Fibroblast of lung (primary cell): ENCODE measurements around the gene MMP8. TPM values are rescaled to one million over a fixed set of nuclear protein-coding genes. Genes with fewer than 3 reads are reported as not detected.
"Not testable (repeated sequence)": the region's sequence is repeated elsewhere in the genome, so short reads cannot be mapped to it uniquely, and the experiment has no call there.

Experiments used
- DNase-seq, 2 donors: peaks; one replicate each; pipeline versions ENCODE4 v3.0.0 to v3.0.0-alpha.2; 2010; ENCODE audit warnings: low read depth in 2 of 2
- H2AFZ ChIP-seq: 2 replicates; pipeline ENCODE4 v1.5.1; 2012; ENCODE audit warnings: low read length, control low read depth, inconsistent platforms
- H3K27ac ChIP-seq: 2 replicates; pipeline ENCODE4 v1.5.1; 2011; ENCODE audit warnings: low read length, control low read depth; ENCODE audit not compliant: insufficient read depth
- H3K27me3 ChIP-seq: 2 replicates; pipeline ENCODE4 v1.5.1; 2011; ENCODE audit warnings: mild to moderate bottlenecking, low read length; ENCODE audit not compliant: control insufficient read depth, insufficient read depth
- H3K36me3 ChIP-seq: 2 replicates; pipeline ENCODE4 v1.5.1; 2011; ENCODE audit warnings: low read length; ENCODE audit not compliant: control insufficient read depth, insufficient read depth
- H3K4me1 ChIP-seq: 2 replicates; pipeline ENCODE4 v1.5.1; 2011; ENCODE audit warnings: low read length; ENCODE audit not compliant: control insufficient read depth, insufficient read depth; ENCODE audit errors: extremely low read depth
- H3K4me2 ChIP-seq: 2 replicates; pipeline ENCODE4 v1.5.1; 2011; ENCODE audit warnings: low read length, control low read depth; ENCODE audit not compliant: insufficient read depth; ENCODE audit errors: extremely low read depth
- H3K4me3 ChIP-seq, 4 experiments: fragments of 200-600 bp in 1 of 4; sonication (generic) in 1 of 4; replicated peaks in 1 of 4; 2 replicates each; pipeline ENCODE4 v1.5.1; 2011 to 2016; ENCODE audit warnings: low read length in 4 of 4, low read depth in 3 of 4, mild to moderate bottlenecking in 3 of 4, control low read depth in 2 of 4, inconsistent platforms in 1 of 4, mixed read lengths in 1 of 4; ENCODE audit not compliant: insufficient read depth in 1 of 4; ENCODE audit errors: control extremely low read depth in 1 of 4
- H3K79me2 ChIP-seq: 2 replicates; pipeline ENCODE4 v1.5.1; 2012; ENCODE audit warnings: mild to moderate bottlenecking, low read length, inconsistent platforms; ENCODE audit not compliant: control insufficient read depth, insufficient read depth
- H3K9ac ChIP-seq: 2 replicates; pipeline ENCODE4 v1.5.1; 2011; ENCODE audit warnings: mild to moderate bottlenecking, low read length, control low read depth; ENCODE audit not compliant: insufficient read depth
- H3K9me3 ChIP-seq: 2 replicates; pipeline ENCODE4 v1.5.1; 2012; ENCODE audit warnings: low read depth, low read length; ENCODE audit not compliant: control insufficient read depth, insufficient read depth
- H4K20me1 ChIP-seq: 2 replicates; pipeline ENCODE4 v1.5.1; 2011; ENCODE audit warnings: low read length; ENCODE audit not compliant: control insufficient read depth, insufficient read depth; ENCODE audit errors: extremely low read depth
- EZH2 ChIP-seq: IDR thresholded peaks from 2 replicates; pipeline ENCODE4 v1.5.1; 2012; ENCODE audit warnings: low read length, control low read depth, mild to moderate bottlenecking; ENCODE audit errors: missing control alignments
- polyA plus RNA-seq, 2 donors: library from polyadenylated mRNA; depleted of rRNA in 1 of 2; stranded (reverse) in 1 of 2; unstranded in 1 of 2; fragments of >200 nt; gene quantifications; 2 replicates each; pipeline ENCODE4 v1.2.1, GENCODE V29; 2011 to 2012; ENCODE audit warnings: missing spikeins in 1 of 2
- total RNA-seq: library from RNA; depleted of rRNA; stranded (reverse); fragments of >200 nt; gene quantifications from 2 replicates; pipeline ENCODE4 v1.2.1, GENCODE V29; 2014
- TF ChIP-seq, protein P1 (sequence below), 2 donors: IDR thresholded peaks in 1 of 2; conservative IDR thresholded peaks in 1 of 2; 1 replicate in 1 of 2; 2 replicates in 1 of 2; pipeline ENCODE4 v1.5.1; 2011 to 2012; ENCODE audit warnings: low read length in 2 of 2, control low read depth in 1 of 2, inconsistent platforms in 1 of 2, low read depth in 1 of 2, mild to moderate bottlenecking in 1 of 2

Gene MMP8
- total and polyA plus RNA-seq, 2 donors (not counting 1 experiment from before 2014, with no cell fraction given) = under 0.01 to 0.07 TPM

DNA sequence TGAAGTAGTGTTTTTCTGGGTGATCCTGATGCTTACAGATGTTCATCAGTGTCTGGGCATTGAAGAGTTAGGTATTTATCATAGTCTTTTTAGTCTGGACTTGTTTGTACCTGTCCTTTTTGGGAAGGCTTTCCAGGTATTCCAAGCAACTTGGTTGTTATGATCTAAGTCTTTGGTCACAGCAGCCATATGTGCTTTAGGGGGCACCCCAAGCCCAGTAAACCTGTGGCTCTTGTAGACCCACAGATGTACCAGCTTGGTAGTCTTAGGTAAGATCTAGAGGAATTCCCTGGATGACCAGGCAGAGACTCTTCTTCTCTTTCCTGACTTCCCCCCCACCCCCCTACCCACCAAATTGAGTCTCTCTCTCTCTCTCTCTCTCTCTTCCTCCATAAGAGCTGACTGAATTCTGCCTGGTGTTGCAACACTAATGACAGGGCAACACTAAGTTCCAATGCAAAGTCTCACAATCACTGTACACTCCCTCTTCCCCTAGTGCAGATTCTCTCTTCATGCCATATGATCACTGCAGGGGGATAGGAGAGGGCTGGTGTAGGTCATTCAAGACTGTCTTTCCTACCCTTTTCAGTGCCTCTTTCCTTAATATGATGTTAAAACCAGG is 24.5 kb upstream of the MMP8 start:
- TF ChIP-seq, protein P1, sequence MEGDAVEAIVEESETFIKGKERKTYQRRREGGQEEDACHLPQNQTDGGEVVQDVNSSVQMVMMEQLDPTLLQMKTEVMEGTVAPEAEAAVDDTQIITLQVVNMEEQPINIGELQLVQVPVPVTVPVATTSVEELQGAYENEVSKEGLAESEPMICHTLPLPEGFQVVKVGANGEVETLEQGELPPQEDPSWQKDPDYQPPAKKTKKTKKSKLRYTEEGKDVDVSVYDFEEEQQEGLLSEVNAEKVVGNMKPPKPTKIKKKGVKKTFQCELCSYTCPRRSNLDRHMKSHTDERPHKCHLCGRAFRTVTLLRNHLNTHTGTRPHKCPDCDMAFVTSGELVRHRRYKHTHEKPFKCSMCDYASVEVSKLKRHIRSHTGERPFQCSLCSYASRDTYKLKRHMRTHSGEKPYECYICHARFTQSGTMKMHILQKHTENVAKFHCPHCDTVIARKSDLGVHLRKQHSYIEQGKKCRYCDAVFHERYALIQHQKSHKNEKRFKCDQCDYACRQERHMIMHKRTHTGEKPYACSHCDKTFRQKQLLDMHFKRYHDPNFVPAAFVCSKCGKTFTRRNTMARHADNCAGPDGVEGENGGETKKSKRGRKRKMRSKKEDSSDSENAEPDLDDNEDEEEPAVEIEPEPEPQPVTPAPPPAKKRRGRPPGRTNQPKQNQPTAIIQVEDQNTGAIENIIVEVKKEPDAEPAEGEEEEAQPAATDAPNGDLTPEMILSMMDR (conservative IDR thresholded peaks at IDR 0.05 in 1 of 2, IDR thresholded peaks at IDR 0.05 in 1 of 2; ENCODE audit: low read depth in 1 of 2, low read length in 2 of 2) = no peak
- no peak for TF ChIP-seq EZH2
- H3K4me1 ChIP-seq = no peaks in the 10 kb centered on the region

DNA sequence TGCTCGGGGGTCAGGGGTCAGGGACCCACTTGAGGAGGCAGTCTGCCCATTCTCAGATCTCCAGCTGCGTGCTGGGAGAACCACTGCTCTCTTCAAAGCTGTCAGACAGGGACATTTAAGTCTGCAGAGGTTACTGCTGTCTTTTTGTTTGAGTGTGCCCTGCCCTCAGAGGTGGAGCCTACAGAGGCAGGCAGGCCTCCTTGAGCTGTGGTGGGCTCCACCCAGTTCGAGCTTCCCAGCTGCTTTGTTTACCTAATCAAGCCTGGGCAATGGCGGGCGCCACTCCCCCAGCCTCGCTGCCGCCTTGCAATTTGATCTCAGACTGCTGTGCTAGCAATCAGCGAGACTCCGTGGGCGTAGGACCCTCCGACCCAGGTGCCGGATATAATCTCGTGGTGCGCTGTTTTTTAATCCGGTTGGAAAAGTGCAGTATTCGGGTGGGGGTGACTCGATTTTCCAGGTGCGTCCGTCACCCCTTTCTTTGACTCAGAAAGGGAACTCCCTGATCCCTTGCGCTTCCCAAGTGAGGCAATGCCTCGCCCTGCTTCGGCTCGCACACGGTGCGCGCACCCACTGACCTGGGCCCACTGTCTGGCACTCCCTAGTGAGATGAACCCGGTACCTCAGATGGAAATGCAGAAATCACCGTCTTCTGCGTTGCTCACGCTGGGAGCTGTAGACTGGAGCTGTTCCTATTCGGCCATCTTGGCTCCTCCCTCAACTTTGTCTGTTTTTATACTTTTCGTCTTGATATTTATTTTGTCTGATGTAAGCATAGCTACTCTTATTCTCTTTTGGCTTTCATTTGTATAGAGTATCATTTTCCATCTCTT is 22.2 kb upstream of the MMP8 start:
- H3K4me3 ChIP-seq, H3K36me3 ChIP-seq, H3K4me2 ChIP-seq, H3K27ac ChIP-seq, H4K20me1 ChIP-seq, H3K27me3 ChIP-seq, DNase-seq, H3K9me3 ChIP-seq, H3K9ac ChIP-seq, H3K79me2 ChIP-seq, H3K4me1 ChIP-seq, H2AFZ ChIP-seq: not testable (repeated sequence)

More for the DNA sequence above, 24.5 kb upstream of the MMP8 start:
- Histone ChIP-seq H3K27me3 (peaks cover 2% of the 10 kb centered on the region), H2AFZ (no peak overlapping the region), H3K79me2 (no peaks in the 10 kb centered on the region), H3K9me3 (no peaks in the 10 kb centered on the region), H3K4me2 (no peak overlapping the region), H3K27ac (no peak overlapping the region), H3K36me3 (no peaks in the 10 kb centered on the region), H3K4me3 (no peak overlapping the region), H4K20me1 (no peaks in the 10 kb centered on the region), H3K9ac (no peak overlapping the region)
- DNase-seq = no peak

DNA sequence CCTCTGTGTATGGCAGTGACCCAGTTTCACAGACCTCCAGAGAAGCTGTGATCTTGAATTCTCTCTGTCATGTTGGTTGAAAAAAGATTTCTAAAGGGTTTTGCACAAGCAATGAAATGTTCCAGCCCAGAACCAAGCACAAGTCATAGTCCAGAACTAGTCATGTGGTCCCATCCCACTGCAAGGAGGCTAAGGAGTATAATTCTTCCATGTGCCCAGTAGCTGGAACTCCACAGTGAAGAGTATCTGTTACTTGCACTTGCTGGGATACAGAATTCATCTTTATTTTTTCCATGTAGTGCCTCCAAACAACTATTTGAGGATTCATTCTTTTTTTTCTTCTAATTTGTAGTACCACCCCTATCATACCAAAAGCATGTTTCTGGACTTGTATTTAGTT is 9.9 kb upstream of the MMP8 start:
- no peaks in the 10 kb centered on the region for H3K9me3 ChIP-seq
- H3K27ac ChIP-seq = no peak overlapping the region
- H3K4me1 ChIP-seq = peaks cover 7% of the 10 kb centered on the region
- H3K79me2 ChIP-seq = no peaks in the 10 kb centered on the region
- DNase-seq = no peak
- TF ChIP-seq EZH2 = no peak
- TF ChIP-seq, protein P1 (conservative IDR thresholded peaks at IDR 0.05 in 1 of 2, IDR thresholded peaks at IDR 0.05 in 1 of 2; ENCODE audit: low read depth in 1 of 2, low read length in 2 of 2) = no peak
- no peak overlapping the region for H3K4me2 ChIP-seq
- H4K20me1 ChIP-seq = no peaks in the 10 kb centered on the region
- no peak overlapping the region for H3K9ac ChIP-seq
- H3K27me3 ChIP-seq = no peaks in the 10 kb centered on the region
- no peaks in the 10 kb centered on the region for H3K36me3 ChIP-seq
- H2AFZ ChIP-seq = no peak overlapping the region
- no peak overlapping the region for H3K4me3 ChIP-seq
